GM21447 (cell line): Measurements from ENCODE around the gene CNGB1.
"Not testable (repeated sequence)": the region's sequence is repeated elsewhere in the genome, so short reads cannot be mapped to it uniquely, and the experiment has no call there.

ENCODE experiments used
- ATAC-seq: cut with Tn5 transposase; IDR thresholded peaks from one replicate; pipeline ENCODE4 v1.9.1; 2021; ENCODE audit not compliant: unreplicated experiment

The CNGB1 gene

DNA sequence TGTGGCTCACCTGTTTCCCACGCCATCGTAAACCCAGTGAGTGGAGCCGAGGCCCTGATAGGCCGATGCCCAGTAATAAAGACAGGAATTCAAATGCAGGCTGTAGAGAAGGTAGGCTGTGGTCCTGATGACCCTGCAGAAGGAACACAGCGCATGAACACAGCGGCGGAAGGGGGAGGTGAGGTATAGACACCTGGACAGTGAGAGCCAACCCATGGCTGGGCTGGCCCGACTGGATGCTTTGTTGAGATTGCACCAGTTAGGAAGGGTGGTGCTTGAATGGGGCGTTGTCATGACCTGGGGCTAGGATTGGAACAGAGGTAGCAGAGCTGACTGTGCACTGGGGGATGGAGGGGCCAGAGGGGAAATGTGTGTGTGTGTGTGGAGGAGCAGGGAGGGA, 59.2 kb downstream of the CNGB1 start:
- no peak for ATAC-seq

DNA sequence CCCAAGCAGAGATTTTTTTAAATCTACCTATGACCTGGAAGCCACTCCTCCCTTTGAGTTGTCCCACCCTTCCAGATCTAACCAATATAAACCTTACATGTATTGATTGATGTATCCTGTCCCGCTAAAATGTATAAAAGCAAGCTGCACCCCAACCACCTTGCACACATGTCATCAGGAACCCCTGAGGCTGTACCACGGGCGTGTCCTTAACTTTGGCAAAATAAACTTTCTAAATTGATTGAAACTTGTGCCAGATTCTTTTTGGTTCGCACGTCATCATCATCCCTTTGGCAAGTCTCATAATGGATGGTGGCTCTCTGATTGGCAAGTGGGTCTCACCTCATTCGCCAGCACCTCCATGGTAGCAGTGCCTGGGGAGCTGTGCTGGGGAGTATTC, 60.2 kb downstream of the CNGB1 start:
- ATAC-seq: no peak

DNA sequence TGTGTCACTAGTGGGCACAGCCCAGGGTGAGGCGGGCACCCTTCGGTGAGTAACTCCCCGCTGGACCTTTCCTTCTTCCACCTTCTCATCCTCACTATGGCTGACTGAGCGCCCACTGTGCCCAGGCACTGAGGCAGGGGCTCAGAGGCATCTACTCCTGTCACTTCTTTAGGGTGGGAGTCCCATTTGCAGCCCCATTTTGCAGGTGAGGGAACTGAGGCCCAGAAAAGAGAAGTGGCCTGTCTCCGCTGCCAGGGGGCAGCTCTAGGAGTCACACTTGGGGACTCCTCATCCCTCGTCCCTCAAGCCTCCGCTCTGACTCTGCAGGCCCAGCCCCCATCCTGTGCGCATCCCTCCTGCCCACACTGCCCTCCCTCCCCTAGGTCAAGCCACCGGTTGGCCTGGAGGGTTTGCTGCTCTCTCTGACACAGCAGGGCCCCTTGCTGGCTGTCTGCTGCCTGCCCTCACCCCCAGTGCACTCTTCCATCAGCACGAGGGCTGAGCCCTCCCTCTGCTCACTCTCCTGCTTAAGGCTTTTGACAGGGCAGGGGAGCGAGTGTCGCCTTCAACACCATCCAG, 62.4 kb downstream of the CNGB1 start:
- no peak for ATAC-seq

DNA sequence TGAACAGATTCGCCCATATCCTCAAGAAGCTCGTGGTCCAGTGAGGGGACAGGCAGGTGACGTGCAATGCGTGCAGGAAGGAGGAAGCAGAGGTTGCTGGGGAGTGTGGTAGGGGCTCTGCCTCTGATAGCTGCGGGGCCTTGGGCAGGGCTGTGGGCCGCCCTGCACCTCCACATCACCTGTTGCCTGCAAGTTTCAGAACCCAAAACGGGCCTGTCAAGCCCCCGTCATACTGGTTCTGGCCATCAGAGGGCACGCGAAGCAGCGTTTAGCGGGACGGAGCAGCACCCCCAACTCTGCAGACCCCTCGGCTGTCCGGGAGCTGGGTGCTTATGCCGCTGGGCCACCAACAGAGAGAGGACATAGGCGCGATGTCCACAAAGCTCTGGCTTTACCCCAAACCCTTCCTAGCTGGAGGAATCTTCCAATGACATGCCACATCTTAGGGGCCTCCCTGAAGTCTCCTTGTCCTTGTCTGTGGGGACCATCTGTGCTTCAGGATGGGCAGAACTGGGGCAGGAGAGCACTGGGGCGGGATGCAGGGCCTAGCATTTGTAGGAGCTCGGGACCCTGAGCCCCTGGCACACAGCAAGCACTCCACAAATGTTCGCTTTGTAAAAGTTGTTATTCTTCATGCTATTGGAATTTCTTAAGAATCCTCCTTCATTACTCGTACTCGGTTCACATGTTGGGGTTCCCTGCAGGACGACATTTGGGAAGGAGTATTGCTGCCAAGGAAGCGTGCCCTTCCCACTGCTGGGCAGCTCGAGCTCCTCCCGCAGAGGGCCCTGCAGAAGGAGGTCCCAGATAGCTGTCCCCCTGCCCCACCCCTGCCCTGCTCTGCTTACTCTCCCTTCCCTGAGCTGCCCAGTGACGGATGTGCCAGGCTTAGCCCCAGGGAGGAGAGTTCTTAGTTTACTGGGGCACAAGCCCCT, 64.3 kb downstream of the CNGB1 start:
- no peak for ATAC-seq

DNA sequence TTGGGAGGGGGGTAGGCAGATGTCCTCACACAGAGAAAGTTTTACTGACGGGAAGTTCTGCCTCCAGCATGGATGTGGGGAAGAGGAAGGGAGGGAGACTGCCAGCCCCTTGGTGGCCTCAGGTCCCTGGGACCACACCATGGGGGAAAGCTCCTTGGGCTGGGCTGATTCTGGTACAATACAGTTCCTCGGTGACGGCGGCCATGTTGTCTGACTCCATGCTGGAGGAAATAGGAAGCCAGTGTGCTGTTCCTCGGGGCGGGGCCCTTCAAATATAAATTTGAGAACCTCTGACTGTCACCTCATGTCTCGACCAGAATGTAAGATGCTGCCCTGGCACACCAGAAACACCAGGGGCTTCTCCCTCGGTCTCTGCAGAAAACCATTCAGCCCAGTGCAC, 66.8 kb downstream of the CNGB1 start:
- ATAC-seq: no peak

DNA sequence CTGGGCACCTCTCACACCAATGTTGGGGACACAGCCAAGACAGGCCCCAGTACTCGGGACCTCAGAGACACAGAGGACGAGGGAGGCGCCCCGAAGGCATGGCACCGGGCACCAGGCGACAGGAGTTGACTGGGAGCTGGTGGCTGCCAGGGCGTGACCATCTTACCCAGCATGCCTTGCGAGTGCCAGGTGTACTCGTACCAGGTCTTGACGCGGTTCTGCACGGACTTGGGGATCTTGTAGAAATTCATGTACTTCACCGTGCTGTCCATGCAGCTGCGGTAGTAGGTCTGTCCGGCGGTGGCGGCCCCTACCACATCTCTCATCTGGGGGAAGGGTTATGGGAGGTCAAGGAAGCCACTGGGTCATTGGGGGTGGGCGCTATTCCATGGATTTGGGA, 67.3 kb downstream of the CNGB1 start:
- ATAC-seq: no peak

DNA sequence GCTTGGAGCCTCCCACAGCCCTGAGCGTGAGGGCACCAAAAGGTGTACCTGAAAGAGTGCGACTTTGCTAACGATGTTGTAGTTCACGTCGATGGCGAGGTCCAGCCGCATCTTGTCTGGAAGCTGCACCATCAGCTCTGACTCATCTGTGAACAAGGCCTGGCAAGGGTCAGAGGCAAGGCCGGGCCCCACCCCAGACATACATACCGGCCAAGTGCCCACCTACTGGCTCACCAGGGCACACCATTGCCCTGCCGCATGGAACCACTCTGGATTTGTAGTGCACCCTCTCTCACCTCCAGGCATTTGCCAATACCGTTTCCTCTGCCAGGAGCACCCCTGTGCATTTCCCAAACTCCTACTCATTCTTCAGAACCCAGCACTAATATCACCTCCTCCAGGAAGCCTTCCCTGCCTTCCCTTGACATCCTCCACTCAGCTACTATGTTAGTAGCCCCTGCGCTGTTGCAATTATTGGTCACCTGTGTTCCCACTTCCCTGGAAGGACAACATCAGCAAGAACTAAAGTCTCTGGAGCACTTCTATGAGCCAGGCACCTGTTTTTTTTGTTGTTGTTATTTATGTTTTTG, 69.4 kb downstream of the CNGB1 start:
- no peak for ATAC-seq

DNA sequence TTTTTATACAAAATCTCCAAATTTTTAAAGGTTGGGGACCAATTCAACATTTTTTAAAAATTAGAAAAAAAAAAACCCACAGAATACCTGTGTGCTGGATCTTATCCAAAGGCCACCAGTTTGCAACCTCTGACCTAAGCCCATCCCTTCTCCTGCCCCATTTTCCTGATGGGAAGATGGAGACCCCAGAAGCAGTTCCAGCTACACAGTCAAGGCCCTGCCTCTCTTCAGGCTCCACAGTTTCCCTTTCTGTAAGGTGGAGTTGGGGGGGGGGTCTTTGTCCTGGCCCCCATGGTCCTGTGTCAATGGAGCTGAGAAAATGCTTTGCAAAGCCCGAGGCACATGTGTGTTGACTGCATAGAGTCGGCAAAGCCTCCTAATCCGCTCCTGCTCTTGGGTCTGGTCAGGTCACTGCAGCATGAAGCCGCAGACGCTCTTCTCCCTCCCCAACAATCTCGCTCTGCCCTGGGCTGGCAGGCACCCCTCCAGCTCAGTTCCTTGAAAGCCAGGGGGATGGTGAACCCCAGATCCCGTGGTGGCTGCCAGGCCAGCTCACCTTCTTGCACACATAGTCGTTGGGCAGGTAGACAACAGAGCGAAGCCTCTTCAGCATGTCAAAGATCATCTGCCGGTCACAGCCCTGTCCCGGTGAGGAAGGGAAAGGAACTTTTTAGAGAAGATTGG, 70.0 kb downstream of the CNGB1 start:
- no peak for ATAC-seq

DNA sequence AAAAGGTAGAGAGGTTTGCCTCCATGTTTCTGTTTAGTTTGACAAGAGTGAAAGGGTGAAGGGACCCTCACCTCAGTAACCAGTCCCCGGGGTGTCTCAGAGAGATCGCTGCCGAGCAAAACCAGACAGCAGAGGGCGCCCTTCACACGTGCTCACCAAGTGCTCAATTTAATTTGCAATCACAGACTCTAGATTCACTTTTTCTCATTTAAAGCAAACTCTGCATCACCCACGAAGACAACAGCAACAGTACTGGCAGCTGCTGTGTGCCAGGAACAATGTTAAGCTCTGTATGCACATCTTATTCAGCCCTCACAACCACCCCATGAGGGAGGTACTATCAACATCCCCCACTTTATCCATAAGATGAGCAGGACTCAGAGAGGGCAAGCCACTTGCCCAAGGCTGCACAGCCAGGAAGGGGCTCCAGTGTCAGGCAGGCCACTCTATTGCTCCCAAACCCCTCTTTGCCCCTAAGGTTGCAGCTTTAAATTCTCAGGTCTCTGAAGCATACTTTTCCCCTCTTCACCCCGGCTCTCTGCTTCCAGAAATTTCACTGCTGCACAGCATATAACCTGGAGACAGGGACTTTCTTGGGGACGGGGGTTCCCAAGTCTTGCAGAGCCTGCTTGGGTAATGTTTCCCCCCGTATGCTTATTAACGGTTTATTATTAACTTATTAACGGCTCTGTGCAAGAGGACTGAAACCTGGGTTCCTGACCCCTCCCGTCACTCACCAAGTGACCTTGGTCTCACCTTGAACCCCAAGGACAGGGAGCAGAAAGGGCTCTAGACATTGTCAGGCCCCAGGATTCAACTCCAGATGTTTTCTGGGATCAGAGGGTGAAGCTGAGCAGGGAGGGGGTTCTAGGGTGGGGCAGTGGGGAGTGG, 70.9 kb downstream of the CNGB1 start:
- ATAC-seq: no peak

DNA sequence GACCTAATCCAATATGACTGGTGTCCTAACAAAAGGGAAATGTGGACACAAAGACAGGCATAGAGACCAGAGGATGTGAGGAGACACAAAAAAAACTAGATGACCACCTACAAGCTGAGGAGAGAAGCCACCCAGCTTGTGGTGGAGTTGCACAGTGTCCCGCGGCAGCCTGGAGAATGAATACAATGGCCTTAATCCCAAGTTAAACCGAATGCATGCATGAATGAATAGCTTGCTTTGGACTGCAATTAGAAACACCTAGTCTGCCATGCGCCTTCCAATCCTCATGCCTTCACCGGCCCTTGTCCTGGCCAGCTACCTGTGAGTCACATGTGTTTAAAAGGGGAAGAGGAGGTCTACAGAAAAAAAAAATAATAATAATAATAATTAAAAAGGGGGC, 72.0 kb downstream of the CNGB1 start:
- ATAC-seq: no peak

DNA sequence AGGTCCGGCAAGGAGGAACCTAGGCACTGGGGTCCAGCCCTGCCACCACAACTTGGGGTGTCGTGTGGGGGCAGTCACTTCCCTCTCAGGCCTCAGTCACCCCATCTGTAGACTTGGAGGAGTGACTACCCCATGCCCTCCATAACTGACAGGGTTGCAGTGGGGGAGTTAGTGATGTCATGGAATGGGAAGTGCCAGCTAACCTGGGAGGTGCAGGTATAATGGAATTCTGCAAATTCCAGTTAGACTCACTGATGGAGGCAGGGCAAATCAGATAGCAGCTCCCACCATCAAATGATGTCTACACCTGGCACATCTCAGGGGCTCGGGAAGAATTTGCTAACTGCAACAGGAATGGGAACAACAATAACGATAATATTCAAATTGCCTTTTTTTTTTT, 72.9 kb downstream of the CNGB1 start:
- no peak for ATAC-seq

DNA sequence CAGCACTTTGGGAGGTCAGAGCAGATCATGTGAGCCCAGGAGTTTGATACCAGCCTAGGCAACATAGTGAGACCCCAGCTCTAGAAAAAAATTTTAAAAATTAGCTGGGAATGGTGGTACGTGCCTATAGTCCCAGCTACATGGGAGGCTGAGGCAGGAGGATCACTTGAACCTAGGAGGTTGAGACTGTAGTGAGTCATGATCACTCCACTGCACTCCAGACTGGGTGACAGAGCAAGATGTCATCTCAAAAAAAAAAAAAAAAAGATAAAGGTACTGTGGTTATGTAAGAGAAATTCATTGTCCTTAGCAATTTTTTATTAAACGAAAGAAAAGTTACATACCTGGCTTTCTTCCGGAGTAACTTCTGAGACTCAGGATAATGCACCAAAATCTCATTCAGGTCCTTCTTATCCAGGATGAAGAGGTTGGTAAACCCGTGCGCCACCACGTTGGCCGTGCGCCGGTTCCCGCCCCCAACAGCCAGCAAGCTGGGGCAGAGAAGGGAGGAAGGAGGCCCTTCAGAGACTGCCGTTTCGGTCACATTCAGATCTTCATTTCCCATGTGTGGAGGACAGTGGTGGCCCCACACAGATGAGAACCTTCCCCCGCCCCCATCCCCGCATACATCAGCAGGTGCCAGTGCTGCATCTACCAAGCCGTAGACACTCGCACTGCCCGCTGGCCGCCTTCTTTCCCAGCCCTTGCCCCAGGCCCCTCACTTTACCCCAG, 73.7 kb downstream of the CNGB1 start:
- no peak for ATAC-seq

DNA sequence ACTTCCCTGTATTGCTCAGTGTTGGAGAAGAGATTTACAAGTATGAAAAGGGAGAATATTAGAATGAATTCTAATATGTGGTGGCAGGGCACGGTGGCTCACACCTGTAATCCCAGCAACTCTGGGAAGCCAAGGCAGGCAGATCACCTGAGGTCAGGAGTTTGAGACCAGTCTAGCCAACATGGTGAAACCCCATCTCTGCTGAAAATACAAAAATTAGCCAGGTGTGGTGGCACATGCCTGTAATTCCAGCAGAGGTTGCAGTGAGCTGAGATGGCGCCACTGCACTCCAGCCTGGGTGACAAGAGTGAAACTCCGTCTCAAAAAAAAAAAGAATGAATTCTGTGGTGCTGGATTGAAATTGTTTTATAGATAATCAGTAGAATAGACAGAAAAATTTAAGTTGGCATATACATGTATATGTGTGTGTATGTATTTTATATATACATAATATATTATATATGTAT, 75.8 kb downstream of the CNGB1 start:
- not testable (repeated sequence) for ATAC-seq

DNA sequence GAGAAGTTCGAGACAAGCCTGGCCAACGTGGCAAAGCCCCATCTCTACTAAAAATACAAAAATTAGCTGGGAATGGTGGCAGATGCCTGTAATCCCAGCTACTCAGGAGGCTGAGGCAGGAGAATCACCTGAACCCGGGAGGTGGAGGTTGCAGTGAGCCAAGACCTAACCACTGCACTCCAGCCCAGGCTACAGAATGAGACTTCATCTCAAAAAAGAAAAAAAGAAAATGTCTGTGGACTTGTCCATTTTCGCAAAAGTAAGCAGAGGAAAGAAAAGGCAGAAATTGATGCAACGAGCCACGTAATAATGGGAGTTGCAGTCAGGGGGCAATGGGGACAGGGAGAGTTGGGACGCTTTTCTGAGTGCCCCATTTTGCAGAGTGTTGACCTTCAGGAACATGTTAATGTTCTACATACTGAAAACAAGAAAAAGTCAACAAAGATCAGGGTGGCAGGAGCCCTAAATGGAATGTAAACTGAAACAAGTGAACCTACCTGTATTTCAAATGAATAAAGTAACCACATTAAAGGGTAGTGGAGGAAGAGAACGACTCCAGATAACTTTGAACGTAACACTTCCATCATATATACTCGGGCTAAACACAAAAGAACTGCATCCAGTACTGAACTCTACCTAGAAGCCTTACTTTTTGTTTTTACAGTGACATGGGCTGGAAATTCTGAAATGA, 76.4 kb downstream of the CNGB1 start:
- no peak for ATAC-seq

DNA sequence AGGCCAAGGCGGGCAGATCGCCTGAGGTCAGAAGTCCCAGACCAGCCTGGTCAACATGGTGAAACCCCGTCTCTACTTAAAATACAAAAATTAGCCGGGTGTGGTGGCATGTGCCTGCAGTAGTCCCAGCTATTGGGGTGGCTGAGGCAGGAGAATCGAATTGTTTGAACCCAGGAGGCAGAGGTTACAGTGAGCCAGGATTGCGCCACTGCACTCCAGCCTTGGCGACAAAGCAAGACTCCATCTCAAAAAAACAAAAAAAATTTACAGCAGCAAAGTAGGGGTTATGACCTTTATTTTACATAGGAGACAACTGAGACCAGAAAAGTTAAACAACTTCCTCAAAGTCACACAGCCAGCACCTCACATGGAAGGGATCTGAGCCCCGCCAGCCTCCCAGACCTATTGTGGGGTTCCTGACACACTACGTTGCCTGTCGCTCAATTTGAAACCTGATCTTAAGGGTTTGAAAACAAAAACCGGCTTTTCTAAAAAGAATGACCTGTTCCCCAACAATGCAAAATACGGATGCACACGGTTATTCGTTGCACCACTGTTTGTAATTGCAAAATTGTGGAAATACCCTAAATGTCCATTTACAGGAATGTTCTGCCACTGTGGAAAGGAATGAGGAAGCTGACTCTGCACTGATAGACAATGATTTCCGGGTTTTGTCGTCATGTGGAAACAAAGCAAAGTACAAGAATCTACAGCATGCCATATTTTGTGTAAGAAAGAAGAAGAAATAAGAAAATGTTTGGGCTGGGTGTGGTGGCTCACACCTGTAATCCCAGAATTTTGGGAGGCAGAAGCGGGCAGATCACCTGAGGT, 77.2 kb downstream of the CNGB1 start:
- ATAC-seq: no peak

DNA sequence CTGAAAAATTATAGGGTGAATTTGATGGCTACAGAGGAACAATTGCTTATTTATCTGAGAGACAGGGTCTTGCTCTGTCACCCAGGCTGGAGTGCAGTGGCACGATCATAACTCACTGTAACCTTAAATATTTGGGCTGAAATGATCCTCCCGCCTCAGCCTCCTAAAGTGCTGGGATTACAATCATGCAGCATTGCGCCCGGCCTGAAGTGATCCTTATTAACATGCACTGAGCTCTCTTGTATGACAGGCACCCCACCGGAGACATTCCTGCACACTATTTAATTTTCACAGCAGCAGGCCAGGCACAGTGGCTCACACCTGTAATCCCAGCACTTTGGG, 77.7 kb downstream of the CNGB1 start:
- no peak for ATAC-seq

DNA sequence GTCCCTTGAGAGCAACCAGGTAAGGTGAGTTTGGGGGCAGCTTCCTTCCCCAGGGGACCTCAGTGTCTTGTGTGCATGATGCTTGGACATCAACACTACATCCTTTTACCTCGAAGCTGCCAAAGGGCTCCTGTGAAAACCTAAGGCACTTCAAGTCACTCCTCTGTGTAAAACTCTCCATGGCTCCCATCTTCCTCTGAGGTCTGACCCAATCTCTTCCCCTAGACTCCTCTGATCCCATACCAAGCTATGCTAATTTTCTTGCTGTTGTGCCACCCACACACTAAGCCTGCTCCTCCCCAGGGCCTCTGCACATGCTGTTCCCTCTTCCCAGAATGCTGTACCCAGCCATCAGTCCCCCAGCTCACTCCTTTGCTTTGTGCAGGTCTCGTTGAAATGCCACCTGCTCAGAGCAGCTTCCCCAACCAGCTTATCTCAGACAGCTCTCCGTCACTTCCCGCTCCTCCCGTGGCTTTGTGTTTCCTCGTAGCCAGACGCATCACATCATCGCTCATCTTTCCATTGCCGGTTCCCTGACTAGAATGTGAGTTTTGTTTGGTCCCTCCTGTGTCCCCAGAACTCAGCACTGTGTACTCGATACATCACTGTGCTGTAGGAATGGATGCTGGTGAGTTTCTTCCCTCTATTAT, 78.4 kb downstream of the CNGB1 start:
- ATAC-seq: no peak

DNA sequence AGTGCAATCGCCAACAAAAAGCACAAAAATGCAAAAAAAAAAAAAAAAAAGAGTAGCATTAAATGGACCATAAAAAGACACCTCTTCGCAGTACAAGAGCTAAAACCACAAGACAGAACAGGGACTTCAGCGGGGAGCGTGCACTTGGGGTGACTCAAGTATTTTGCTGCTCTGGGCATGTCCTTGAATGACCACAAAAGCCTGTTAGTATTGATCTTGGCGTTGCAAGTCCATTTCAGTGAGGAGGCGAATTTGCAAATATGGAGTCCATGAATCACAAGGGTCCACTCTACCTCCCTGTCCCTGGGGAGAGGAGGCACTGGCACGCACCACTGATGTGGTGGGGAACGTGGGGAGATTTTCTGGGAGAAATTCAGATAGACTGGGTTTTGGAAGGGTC, 78.9 kb downstream of the CNGB1 start:
- no peak for ATAC-seq
